Panc1 (cell line): ENCODE data around the gene CACNA1G. TPM values are rescaled to one million over a fixed set of nuclear protein-coding genes. Genes with fewer than 3 reads are reported as not detected.

ENCODE experiments used
- ATAC-seq: fragments of 200-7000 bp; cut with Tn5 transposase; 2 replicates; pipeline ENCODE4 v1.9.1; 2020; ENCODE audit warnings: mild to moderate bottlenecking, moderate library complexity
- BruUV-seq: library from RNA; stranded (reverse); fragments of 400-500 nt; replicated peaks from 2 replicates; lab custom pipeline; 2021; lab: Mats Ljungman, UMichigan
- CTCF ChIA-PET: fragments of 300-600 bp; sonication (Branson Sonifier 250); formaldehyde crosslinking; loops from one replicate; lab custom pipeline; 2022; ENCODE audit warnings: antibody characterized with exemption; lab: Charles Lee
- POLR2A ChIA-PET: fragments of 300-600 bp; sonication (Branson Sonifier 250); formaldehyde crosslinking; loops from one replicate; lab custom pipeline; 2022; ENCODE audit warnings: antibody characterized with exemption; lab: Charles Lee
- DNase-seq: peaks from one replicate; pipeline ENCODE4 v3.0.0-alpha.2; 2010; ENCODE audit warnings: low read depth, low spot score
- H3K27ac ChIP-seq: 2 replicates; pipeline ENCODE4 v1.5.1; 2011; ENCODE audit warnings: mild to moderate bottlenecking, low read length, inconsistent platforms
- H3K27me3 ChIP-seq: fragments of 200-500 bp; sonication (Bioruptor generic); 2 replicates; pipeline ENCODE4 v1.6.0; 2014; ENCODE audit warnings: low read length, inconsistent platforms; ENCODE audit not compliant: control insufficient read depth, insufficient read depth
- H3K36me3 ChIP-seq: fragments of 200-500 bp; sonication (Bioruptor generic); 2 replicates; pipeline ENCODE4 v1.5.1; 2014; ENCODE audit warnings: inconsistent platforms, mild to moderate bottlenecking, low read length, moderate library complexity; ENCODE audit not compliant: control insufficient read depth, insufficient read depth
- H3K4me1 ChIP-seq: 2 replicates; pipeline ENCODE4 v1.5.1; 2011; ENCODE audit warnings: inconsistent platforms, mild to moderate bottlenecking, low read length, moderate library complexity; ENCODE audit not compliant: control insufficient read depth, insufficient read depth
- H3K4me3 ChIP-seq, 2 experiments: 2 replicates each; pipeline ENCODE4 v1.5.1; 2011 to 2012; ENCODE audit warnings: low read depth in 2 of 2, low read length in 2 of 2, mild to moderate bottlenecking in 2 of 2, inconsistent platforms in 1 of 2, moderate library complexity in 1 of 2
- H3K9me3 ChIP-seq: fragments of 200-500 bp; sonication (Bioruptor generic); 2 replicates; pipeline ENCODE4 v1.5.1; 2014; ENCODE audit warnings: low read depth, mild to moderate bottlenecking, inconsistent platforms, low read length, moderate library complexity; ENCODE audit not compliant: control insufficient read depth, insufficient read depth
- CTCF ChIP-seq: fragments of 450-650 bp; IDR thresholded peaks from 2 replicates; pipeline ENCODE4 v1.5.1; 2017; ENCODE audit warnings: mild to moderate bottlenecking
- POLR2AphosphoS5 ChIP-seq: IDR thresholded peaks from 2 replicates; pipeline ENCODE4 v1.6.1; 2012; ENCODE audit warnings: mild to moderate bottlenecking, low read depth, low read length, moderate library complexity
- REST ChIP-seq, 2 experiments: IDR thresholded peaks; 2 replicates each; pipeline ENCODE4 v1.6.1; 2011 to 2012; ENCODE audit warnings: low read depth in 2 of 2, control low read depth in 1 of 2, low read length in 1 of 2, mild to moderate bottlenecking in 1 of 2, moderate library complexity in 1 of 2; ENCODE audit not compliant: insufficient read depth in 1 of 2
- SIN3A ChIP-seq: IDR thresholded peaks from 2 replicates; pipeline ENCODE4 v1.6.1; 2012; ENCODE audit warnings: low read depth, mild to moderate bottlenecking, low read length, moderate library complexity, borderline replicate concordance; ENCODE audit not compliant: insufficient read depth
- TCF7L2 ChIP-seq: IDR thresholded peaks from 2 replicates; pipeline ENCODE4 v1.6.1; 2011; ENCODE audit warnings: mild to moderate bottlenecking, low read depth, low read length, inconsistent platforms
- in situ Hi-C: cut with HindIII; loops from 2 replicates; pipeline ENCODE4 v1.10.0; 2016; ENCODE audit warnings: low sequenced_read_pairs, low pct_unique_long_range_greater_than_20kb
- intact Hi-C: fragments of 100-400 bp; cut with micrococcal nuclease; formaldehyde crosslinking; loops from one replicate; pipeline ENCODE4 v1.10.0; 2022; ENCODE audit not compliant: unreplicated experiment
- total RNA-seq: library from RNA; stranded (reverse); gene quantifications from one replicate; pipeline ENCODE4 v1.2.1, GENCODE V29; 2021; ENCODE audit not compliant: unreplicated experiment

The CACNA1G gene
- total RNA-seq, 1 experiment from 2014 or later: 10.0 TPM

DNA sequence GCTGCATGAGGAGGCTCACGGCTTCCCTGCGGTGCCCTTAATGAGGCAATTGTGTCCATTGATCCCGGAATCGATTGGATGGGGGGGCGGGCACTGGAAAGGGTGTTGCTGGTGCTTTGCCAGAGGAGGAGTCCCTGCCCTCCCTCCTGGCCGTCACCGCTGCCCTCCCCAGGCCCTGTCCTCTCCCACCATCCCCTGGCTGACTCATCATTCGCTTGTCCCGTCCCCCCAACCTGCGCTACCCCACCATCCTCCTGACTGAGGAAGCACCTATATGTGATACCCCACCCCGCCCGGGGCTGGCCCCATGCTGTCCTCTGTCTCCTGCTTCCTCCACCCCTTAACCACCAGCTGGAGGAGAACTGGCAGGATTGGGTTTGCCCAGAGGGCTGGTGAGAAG is 20.8 kb downstream of the CACNA1G start:
- intact Hi-C loops (no loop called here), in situ Hi-C loops (no loop called here)
- ATAC-seq (no peak), DNase-seq (no peak)
- POLR2A ChIA-PET: no interaction called here
- Histone ChIP-seq H3K27ac (no peak overlapping the region), H3K27me3 (no peaks in the 10 kb centered on the region), H3K4me1 (peaks cover 12% of the 10 kb centered on the region; the same call in 1 of the 2 replicates), H3K36me3 (no peaks in the 10 kb centered on the region), H3K4me3 (no peak overlapping the region), H3K9me3 (no peaks in the 10 kb centered on the region)
- TF ChIP-seq CTCF: no peak
- no peak for TF ChIP-seq REST (IDR thresholded peaks at IDR 0.05; ENCODE audit: insufficient read depth in 1 of 2, low read depth in 2 of 2, low read length in 1 of 2)
- TF ChIP-seq SIN3A: no peak
- no peak for TF ChIP-seq TCF7L2
- TF ChIP-seq POLR2AphosphoS5: no peak
- CTCF ChIA-PET: no interaction called here
- no TSS peak for BruUV-seq

- ATAC-seq: no peak
- no peaks in the 10 kb centered on the region for H3K27me3 ChIP-seq
- ChIA-PET POLR2A (no interaction called here), CTCF (no interaction called here)
- no peak for DNase-seq
- intact Hi-C loops: no loop called here
- H3K27ac ChIP-seq: no peak overlapping the region
- no peak overlapping the region for H3K4me3 ChIP-seq
- BruUV-seq: no TSS peak
- no peaks in the 10 kb centered on the region for H3K36me3 ChIP-seq
- no peak for TF ChIP-seq REST (IDR thresholded peaks at IDR 0.05; ENCODE audit: insufficient read depth in 1 of 2, low read depth in 2 of 2, low read length in 1 of 2)
- TF ChIP-seq POLR2AphosphoS5: no peak
- TF ChIP-seq TCF7L2: no peak
- no peak for TF ChIP-seq SIN3A
- no peak for TF ChIP-seq CTCF
- in situ Hi-C loops: no loop called here
- no peaks in the 10 kb centered on the region for H3K9me3 ChIP-seq
- peaks cover 12% of the 10 kb centered on the region; the same call in 1 of the 2 replicates for H3K4me1 ChIP-seq
These were observed 22.2 kb downstream of the CACNA1G start for GRCh38 chr17:50582741-50583140.
